ENCODE results near the gene ADGRG6.

ADGRG6 gene

GRCh38 chr6:142349215-142349823, 47.5 kb downstream of the ADGRG6 start:
- DNase-seq (ENCODE audit: low spot score): no peak

- no peak for DNase-seq (ENCODE audit: low spot score)
These were observed 48.5 kb downstream of the ADGRG6 start for GRCh38 chr6:142350309-142350708.

DNA sequence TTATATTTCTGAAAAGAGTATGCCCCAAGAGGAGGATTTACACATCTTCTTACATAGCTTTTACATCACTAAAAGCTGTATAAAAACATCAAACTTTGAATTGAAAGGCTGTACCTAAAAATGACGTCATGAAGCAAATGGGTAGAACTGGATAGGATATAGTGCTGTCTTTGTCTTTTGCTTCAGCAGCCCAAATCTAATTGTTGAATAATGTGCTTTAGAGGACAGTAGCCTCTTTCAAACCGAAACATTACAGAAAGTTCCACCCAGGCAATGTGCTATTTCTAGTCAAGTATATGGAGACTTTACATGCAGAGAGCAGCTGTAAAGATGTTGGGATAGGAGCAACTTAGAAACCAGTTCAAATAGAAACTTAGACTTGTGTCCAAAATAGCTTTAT, 51.9 kb downstream of the ADGRG6 start:
- no peak for DNase-seq (ENCODE audit: low spot score)

GRCh38 chr6:142354650-142355049, 52.8 kb downstream of the ADGRG6 start:
- no peak for DNase-seq (ENCODE audit: low spot score)

DNA sequence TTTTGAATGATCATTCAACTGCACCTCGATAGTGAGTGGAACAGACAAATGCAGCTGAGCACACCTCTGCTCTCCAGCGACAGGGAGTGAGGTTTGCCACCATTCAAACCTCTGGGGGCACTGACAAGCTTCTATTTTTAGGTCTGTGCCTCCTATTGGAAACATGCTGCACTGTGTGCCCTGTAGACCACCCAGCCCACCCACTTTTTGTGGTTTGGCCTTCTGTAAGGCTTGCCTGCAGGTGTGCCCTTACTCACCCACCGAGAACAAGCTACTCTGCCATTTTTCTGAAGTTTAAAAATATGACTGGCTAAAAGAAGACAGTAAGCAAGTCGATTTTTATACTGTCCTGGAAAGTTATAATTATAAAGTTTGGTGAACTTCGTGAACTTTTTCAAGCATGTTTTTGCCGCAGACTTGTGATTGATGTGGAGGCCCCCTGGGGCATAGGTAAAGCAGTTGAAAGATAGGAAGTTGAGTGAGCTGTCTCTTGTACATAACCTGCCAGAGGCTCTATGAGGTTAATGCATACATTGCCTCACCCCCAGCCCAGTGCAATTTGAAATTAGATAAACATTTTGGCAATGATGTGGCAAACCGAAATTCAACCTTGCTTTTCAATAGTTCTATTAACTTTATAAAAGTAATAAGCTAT, 53.8 kb downstream of the ADGRG6 start:
- no peak for DNase-seq (ENCODE audit: low spot score)

DNA sequence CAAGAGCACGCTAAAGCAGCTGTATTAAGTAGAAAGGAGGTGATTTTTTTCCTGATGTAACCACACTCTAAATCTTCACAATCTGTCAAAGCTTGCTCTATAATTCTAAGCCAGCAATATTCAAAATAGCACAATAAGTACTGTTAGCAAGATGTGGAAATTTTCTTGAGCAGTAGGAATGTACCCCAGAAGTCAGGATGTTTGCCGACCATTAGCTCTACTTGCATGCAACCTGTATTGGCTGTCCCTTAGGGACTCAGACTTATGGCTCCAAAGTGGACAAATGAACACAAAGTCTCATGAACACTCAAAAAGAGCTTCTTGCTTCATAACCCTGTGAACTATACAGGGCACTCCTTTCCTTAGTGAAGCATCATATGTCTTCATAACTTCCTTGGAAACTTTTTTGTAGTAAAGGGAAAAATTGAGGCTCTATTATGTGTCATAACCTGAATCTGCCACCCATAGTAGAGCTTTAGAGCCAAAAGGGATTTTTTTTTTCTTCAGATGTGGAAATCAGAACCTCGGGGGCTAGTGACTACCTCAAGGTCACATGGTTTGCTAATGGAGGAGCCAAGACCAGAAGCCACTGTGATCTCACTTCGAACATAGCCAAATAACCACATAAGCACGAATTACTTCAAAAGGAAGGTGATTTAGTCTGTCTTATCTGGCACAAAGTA, 54.5 kb downstream of the ADGRG6 start:
- DNase-seq (ENCODE audit: low spot score): peak; percentile 17

DNA sequence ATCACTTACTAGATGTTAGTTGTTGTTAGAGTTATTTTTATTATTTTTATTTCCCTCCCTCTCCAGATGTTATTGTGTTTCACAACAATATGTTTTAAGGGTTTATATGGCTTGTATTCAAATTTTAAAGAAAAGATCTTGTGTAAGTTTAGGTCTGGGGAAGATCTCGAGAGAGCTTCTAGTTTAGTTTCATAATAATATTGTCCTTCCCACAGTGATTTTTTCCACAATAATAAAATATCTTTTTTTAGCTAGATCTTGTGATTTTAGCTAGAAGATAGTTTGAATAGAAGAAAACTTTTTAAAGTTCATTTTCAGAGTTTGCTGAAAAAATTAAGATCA, 55.0 kb downstream of the ADGRG6 start:
- no peak for DNase-seq (ENCODE audit: low spot score)

DNA sequence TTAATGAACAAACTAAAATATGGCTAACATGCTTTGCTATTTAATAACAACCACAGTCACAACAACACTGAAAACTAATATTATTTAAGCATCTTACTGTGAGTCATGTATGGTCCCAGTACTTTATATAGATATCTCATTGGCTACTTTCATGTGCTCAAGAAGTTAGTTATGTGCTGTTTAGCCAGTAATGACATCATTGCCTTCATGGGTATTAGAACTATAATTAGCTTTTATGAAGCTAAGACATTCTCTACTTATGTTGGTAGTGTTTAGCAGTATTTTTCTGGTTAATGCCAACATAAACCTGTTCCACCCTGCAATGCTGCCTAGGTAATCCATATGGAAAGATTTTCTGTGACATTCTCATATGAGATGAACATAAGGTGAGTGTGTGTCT, 56.1 kb downstream of the ADGRG6 start:
- no peak for DNase-seq (ENCODE audit: low spot score)

DNA sequence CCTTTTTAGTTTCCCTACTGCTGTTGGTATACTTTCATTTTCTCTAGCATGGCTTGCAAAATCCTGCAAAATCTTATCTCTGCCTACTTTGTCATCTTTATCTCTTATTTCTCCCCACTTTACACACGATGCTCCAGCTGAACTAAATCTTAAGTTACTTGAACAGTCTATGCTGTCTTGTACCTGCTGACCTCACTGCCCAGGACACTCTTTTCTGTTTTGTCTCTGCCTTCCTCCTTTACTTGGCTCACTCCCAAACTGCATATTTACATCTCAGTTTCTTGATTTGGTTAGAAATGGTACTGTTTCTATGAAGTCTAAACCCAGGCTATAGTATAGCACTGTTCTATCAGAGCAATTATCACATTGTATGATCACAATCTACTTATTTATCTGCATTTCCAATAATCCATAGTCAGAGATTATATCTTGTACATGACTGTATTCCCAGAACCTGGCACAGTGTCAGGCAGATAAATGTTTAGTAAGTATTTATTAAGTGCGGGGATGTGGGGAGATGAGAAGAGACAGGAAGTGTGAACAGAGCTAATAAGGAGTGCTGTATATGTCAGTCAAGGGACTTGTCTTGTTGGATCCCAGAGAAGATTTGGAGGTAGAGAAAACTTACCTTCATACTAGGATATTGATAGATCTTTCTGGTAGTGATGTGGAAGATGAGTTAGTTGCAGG, 57.6 kb downstream of the ADGRG6 start:
- DNase-seq (ENCODE audit: low spot score): no peak

DNA sequence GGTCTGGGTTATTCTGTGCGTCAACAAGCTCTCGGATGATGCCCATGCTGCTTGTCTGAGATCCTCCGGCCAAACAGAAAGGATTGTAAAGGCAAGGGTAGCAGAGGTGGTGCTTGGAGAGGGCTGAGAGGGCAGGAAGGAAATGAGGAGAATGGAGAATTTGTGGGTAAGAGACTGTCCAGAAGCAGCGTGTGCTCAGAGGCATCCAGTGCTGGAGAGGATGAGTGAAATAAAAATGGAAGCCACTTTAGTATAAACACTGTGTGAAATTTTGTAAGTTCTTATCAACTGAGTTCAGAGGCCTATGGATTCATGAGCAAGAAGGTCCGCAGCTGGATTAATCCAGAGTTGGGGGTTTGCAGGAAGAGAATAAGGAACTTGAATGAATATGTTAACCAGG, 59.5 kb downstream of the ADGRG6 start:
- no peak for DNase-seq (ENCODE audit: low spot score)

DNA sequence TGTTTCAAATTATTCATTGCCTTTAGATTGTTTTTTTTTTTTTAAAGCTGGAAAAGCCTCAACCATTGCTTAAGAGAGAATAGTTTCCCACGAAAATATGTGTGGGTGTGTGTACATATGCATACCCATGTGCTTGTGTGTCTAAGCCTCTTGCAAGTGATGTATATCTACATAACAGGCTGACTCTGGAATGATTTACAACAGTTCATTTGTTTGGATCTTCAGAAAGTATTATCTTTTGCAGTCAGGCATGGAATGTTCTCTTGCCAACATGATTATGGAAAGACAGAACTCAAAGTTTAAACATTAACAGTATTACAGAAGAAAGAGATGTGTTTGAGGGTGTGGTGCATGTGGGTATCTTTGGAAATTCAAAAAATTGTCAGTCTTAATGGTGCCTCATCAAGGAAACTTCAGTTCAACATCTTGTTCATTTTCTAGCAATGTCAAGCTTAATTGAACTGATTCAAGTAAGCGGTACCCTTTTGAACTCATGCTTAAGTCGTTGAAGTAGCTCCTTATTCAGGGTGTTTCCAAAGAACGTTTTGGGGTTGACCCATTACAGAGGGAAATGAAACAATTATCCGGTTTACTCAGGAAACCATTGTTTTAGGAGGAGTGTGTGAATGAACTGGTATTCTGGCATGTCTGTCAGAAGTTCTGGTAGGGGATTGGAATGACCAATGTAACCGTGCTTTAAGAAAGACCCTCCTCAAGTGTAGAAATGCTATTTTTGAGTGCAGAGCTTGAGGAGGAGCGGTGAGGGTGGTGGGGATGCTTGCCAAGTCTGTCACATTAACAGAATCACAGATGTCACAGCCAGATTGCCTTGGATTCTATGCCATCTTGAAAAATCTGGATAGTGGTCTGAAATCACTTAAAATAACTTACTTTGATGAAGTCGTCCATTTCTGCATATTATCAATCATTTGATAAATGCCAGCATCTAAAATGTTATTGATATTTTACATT, 60.3 kb downstream of the ADGRG6 start:
- peak; percentile 15 for DNase-seq (ENCODE audit: low spot score)

GRCh38 chr6:142367061-142367460, 65.3 kb downstream of the ADGRG6 start:
- DNase-seq (ENCODE audit: low spot score): no peak

DNA sequence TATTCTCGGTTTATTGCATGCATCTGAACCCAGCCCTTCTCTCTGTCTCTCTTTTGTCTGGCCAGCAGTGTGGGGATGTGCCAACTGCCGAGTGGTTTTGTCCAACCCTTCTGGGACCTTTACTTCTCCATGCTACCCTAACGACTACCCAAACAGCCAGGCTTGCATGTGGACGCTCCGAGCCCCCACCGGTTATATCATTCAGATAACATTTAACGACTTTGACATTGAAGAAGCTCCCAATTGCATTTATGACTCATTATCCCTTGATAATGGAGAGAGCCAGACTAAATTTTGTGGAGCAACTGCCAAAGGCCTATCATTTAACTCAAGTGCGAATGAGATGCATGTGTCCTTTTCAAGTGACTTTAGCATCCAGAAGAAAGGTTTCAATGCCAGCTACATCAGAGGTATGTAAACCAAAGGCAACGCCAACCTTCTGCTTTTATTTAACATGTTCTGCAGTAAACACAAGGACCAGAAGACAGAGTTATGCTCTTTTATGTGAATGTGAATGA, 65.8 kb downstream of the ADGRG6 start:
- no peak for DNase-seq (ENCODE audit: low spot score)

GRCh38 chr6:142369266-142369665, 67.5 kb downstream of the ADGRG6 start:
- DNase-seq (ENCODE audit: low spot score): no peak

DNA sequence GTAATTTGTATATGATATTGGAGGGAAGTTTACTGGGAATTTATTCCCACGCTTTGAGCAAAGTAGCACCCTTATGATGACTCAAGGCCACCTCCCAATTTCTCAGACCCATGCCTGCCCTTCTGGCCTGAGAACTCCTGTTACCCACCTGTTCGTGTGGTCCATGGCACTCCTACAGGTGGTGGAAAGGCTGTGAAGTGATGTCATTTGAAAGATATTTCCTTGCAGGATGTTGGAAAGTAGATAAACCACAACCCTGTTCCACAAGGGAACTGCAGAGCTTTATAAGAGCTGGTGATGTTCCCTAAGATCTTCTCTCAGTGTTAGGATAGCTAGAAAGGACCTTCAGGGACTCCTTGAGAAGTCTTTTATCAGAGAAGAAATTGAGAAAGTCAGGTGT, 70.5 kb downstream of the ADGRG6 start:
- no peak for DNase-seq (ENCODE audit: low spot score)

DNA sequence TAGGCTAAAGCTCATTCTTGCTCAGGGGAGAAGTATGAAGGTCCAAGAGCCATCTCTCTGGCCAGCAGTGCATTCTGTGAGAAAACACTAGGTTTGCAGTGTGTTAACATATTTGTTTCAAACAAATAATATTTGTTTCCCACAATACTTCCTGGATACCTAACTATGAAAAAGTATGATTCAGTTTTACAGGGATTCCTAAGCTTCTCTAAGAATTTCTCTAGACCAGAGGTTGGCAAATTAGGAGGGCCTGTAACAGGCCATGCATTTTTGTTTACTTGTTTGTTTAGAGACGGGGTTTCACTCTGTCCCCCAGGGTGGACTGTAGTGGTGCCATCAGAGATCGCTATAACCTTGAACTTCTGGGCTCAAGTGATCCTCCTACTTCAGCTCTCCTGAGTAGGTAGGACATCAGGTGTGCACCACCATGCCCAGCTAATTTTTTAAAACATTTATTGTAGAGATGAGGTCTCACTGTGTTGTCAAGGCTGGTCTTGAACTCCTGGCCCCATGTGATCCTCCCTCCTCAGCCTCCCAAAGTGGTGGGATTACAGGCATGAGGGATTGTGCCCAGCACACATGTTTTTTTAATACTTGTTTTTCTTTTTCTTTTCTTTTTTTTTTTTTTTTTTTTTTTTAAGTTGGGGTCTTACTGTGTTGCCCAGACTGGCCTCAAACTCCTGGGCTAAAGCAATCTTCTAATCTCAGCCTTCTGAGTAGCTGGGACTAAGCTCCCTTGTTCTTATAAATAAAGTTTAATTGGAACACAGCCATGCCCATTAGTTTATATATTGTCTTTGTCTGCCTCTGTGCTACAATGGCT, 71.7 kb downstream of the ADGRG6 start:
- DNase-seq (ENCODE audit: low spot score): no peak

DNA sequence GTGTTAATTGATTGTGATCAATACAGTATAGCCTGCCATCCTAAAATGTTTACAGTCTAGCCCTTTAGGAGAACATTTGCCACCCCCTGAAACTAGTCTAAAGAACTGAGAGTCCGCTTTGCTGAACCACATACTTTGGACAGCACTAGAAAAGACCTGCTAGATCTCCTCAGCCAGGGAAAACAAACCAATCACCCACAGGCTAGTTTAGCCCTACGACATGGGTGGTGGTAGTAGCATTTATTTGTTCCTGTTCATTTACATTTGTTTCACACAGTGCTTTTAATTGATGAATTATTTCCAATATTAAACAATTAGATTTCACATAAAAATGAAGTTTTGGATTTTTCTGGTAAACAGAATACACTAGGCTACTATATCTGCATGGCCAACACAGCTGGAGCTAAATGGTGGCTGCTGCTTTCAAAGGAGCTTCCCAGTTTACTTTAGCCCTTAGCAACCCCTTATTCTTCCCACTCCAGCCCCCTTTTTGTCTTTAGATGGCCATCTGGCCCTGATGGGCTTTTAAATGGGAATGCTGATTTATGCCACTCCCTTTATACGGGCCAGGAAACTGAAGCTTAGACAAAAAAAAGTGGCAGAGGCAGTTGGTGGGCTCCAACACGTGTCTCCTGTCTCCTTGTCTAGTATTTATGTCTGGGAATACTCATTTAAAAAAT, 72.4 kb downstream of the ADGRG6 start:
- no peak for DNase-seq (ENCODE audit: low spot score)

DNA sequence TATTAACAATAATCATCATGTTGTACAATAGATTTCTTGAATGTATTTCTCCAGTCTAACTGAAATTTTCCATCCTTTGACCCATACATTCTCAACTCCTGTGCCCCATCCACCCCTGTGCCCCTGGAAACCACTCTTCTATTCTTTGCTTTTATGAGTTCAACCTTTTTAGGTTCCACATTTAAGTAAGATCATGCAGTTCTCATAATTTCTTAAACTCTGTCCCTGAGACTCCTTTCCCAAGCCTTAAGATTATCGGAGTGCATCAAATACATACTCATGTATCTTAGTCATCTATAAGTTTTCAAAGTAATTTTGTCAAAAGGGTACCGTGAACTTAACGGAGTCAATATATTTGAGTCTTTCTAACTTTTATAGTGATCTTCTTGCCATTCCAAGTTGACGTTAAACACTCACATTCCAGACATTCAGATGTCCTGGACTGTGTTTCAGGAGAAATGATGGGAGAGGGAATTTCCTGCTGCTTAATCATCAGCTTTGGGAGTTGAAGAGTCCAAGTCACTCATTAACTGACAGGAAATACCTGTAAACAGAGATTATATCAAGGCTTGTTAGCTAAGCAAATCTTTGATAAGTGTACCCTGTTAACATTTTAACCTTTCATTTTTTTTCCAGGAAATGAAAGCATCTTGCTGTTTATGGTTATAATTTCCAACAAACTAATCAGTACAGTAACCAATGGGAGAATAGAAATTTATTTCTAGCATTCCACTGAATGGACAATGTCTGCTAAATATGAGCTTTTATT, 73.3 kb downstream of the ADGRG6 start:
- peak; percentile 15 for DNase-seq (ENCODE audit: low spot score)

GRCh38 chr6:142376115-142376514, 74.3 kb downstream of the ADGRG6 start:
- DNase-seq (ENCODE audit: low spot score): no peak
